IgD-negative memory B cell (primary cell): ENCODE results near the gene COL4A6. TPM values are rescaled to one million over a fixed set of nuclear protein-coding genes. Genes with fewer than 3 reads are reported as not detected.

ENCODE experiments used
- H3K27ac Mint-ChIP-seq, 3 donors: one replicate each; pipeline ENCODE4 v1.8.0; 2020 to 2022; ENCODE audit warnings: mild to moderate bottlenecking in 3 of 3, mixed read lengths in 3 of 3, moderate library complexity in 1 of 3
- H3K27me3 Mint-ChIP-seq: one replicate; pipeline ENCODE4 v1.8.0; 2021; ENCODE audit warnings: mixed read lengths
- H3K36me3 Mint-ChIP-seq: one replicate; pipeline ENCODE4 v1.8.0; 2020; ENCODE audit warnings: mild to moderate bottlenecking, mixed read lengths
- H3K4me1 Mint-ChIP-seq, 3 donors: one replicate each; pipeline ENCODE4 v1.8.0; 2020 to 2022; ENCODE audit warnings: mixed read lengths in 3 of 3, mild to moderate bottlenecking in 1 of 3
- H3K4me3 Mint-ChIP-seq, 4 donors: one replicate each; pipeline ENCODE4 v1.8.0; 2020 to 2022; ENCODE audit warnings: mild to moderate bottlenecking in 4 of 4, mixed read lengths in 4 of 4, moderate library complexity in 3 of 4
- H3K9me3 Mint-ChIP-seq, 3 donors: one replicate each; pipeline ENCODE4 v1.8.0; 2020 to 2021; ENCODE audit warnings: mixed read lengths in 3 of 3, mild to moderate bottlenecking in 1 of 3
- polyA plus RNA-seq: library from polyadenylated mRNA; unstranded; fragments of 300-500 nt; fragmentation: Illumina TruSeq; gene quantifications from one replicate; pipeline ENCODE4 v1.2.3, GENCODE V29; 2021

The COL4A6 gene
- polyA plus RNA-seq, 1 donor from 2014 or later: not detected

GRCh38 chrX:108323751-108324150 lies 114.5 kb downstream of the COL4A6 start:
- H3K4me1 Mint-ChIP-seq: no peaks in the 10 kb centered on the region
- peaks cover 2% of the 10 kb centered on the region for H3K27me3 Mint-ChIP-seq
- no peaks in the 10 kb centered on the region for H3K36me3 Mint-ChIP-seq
- H3K27ac Mint-ChIP-seq: no peak overlapping the region
- no peak overlapping the region for H3K4me3 Mint-ChIP-seq
- H3K9me3 Mint-ChIP-seq: no peaks in the 10 kb centered on the region

- Mint-ChIP-seq H3K9me3 (peaks cover 0 to under 1% (median 0%) of the 10 kb centered on the region in 3 donors), H3K27ac (no peak overlapping the region), H3K36me3 (no peaks in the 10 kb centered on the region), H3K4me3 (no peak overlapping the region), H3K27me3 (peaks cover 2% of the 10 kb centered on the region), H3K4me1 (no peaks in the 10 kb centered on the region)
Observed at GRCh38 chrX:108322234-108322633, 116.0 kb downstream of the COL4A6 start.

- H3K4me1 Mint-ChIP-seq: no peaks in the 10 kb centered on the region
- peaks cover 0 to 5% (median 3%) of the 10 kb centered on the region in 3 donors for H3K9me3 Mint-ChIP-seq
- no peak overlapping the region for H3K4me3 Mint-ChIP-seq
- H3K27ac Mint-ChIP-seq: no peak overlapping the region
- H3K36me3 Mint-ChIP-seq: no peaks in the 10 kb centered on the region
- H3K27me3 Mint-ChIP-seq: no peaks in the 10 kb centered on the region
Observed at GRCh38 chrX:108316456-108316855, 121.8 kb downstream of the COL4A6 start.

- no peak overlapping the region for H3K27ac Mint-ChIP-seq
- H3K36me3 Mint-ChIP-seq: no peaks in the 10 kb centered on the region
- peaks cover 0 to 6% (median 3%) of the 10 kb centered on the region in 3 donors for H3K9me3 Mint-ChIP-seq
- peaks cover 3% of the 10 kb centered on the region for H3K27me3 Mint-ChIP-seq
- no peak overlapping the region for H3K4me3 Mint-ChIP-seq
- no peaks in the 10 kb centered on the region for H3K4me1 Mint-ChIP-seq
Observed at GRCh38 chrX:108313669-108314068, 124.6 kb downstream of the COL4A6 start.

- Mint-ChIP-seq H3K4me3 (no peak overlapping the region), H3K27ac (no peak overlapping the region), H3K27me3 (peaks cover 3% of the 10 kb centered on the region), H3K36me3 (no peaks in the 10 kb centered on the region), H3K9me3 (peaks cover 0 to 6% (median 3%) of the 10 kb centered on the region in 3 donors), H3K4me1 (no peaks in the 10 kb centered on the region)
Observed at GRCh38 chrX:108312957-108313356, 125.3 kb downstream of the COL4A6 start.

GRCh38 chrX:108312011-108312410 lies 126.2 kb downstream of the COL4A6 start:
- Mint-ChIP-seq H3K27me3 (peaks cover 3% of the 10 kb centered on the region), H3K4me1 (no peaks in the 10 kb centered on the region), H3K36me3 (no peaks in the 10 kb centered on the region), H3K4me3 (no peak overlapping the region), H3K9me3 (peaks cover 0 to 3% (median under 1%) of the 10 kb centered on the region in 3 donors), H3K27ac (no peak overlapping the region)

GRCh38 chrX:108310506-108310905 lies 127.7 kb downstream of the COL4A6 start:
- peaks cover 0 to 2% (median 0%) of the 10 kb centered on the region in 3 donors for H3K9me3 Mint-ChIP-seq
- H3K27me3 Mint-ChIP-seq: peaks cover 3% of the 10 kb centered on the region
- no peaks in the 10 kb centered on the region for H3K36me3 Mint-ChIP-seq
- H3K27ac Mint-ChIP-seq: no peak overlapping the region
- no peak overlapping the region for H3K4me3 Mint-ChIP-seq
- no peaks in the 10 kb centered on the region for H3K4me1 Mint-ChIP-seq

GRCh38 chrX:108309144-108309543 lies 129.1 kb downstream of the COL4A6 start:
- Mint-ChIP-seq H3K27me3 (peaks cover 3% of the 10 kb centered on the region), H3K4me3 (no peak overlapping the region), H3K27ac (no peak overlapping the region), H3K36me3 (no peaks in the 10 kb centered on the region), H3K4me1 (no peaks in the 10 kb centered on the region), H3K9me3 (peaks cover 0 to 2% (median 0%) of the 10 kb centered on the region in 3 donors)

GRCh38 chrX:108307132-108308085 lies 130.8 kb downstream of the COL4A6 start:
- Mint-ChIP-seq H3K27me3 (peaks cover 6% of the 10 kb centered on the region), H3K9me3 (peaks cover 0 to 2% (median 0%) of the 10 kb centered on the region in 3 donors), H3K36me3 (no peaks in the 10 kb centered on the region), H3K27ac (no peak overlapping the region), H3K4me1 (no peaks in the 10 kb centered on the region), H3K4me3 (no peak overlapping the region)

GRCh38 chrX:108306086-108306485 lies 132.1 kb downstream of the COL4A6 start:
- H3K9me3 Mint-ChIP-seq: peaks cover 0 to 2% (median 0%) of the 10 kb centered on the region in 3 donors
- H3K4me3 Mint-ChIP-seq: no peak overlapping the region
- peaks cover 6% of the 10 kb centered on the region for H3K27me3 Mint-ChIP-seq
- H3K27ac Mint-ChIP-seq: no peak overlapping the region
- no peaks in the 10 kb centered on the region for H3K36me3 Mint-ChIP-seq
- H3K4me1 Mint-ChIP-seq: no peaks in the 10 kb centered on the region

- no peak overlapping the region for H3K4me3 Mint-ChIP-seq
- H3K36me3 Mint-ChIP-seq: no peaks in the 10 kb centered on the region
- peaks cover 0 to 2% (median 0%) of the 10 kb centered on the region in 3 donors for H3K9me3 Mint-ChIP-seq
- no peak overlapping the region for H3K27ac Mint-ChIP-seq
- H3K27me3 Mint-ChIP-seq: peaks cover 6% of the 10 kb centered on the region
- H3K4me1 Mint-ChIP-seq: no peaks in the 10 kb centered on the region
Observed at GRCh38 chrX:108304757-108305156, 133.5 kb downstream of the COL4A6 start.

GRCh38 chrX:108304210-108304609 lies 134.0 kb downstream of the COL4A6 start:
- Mint-ChIP-seq H3K27ac (no peak overlapping the region), H3K9me3 (peaks cover 0 to 2% (median 0%) of the 10 kb centered on the region in 3 donors), H3K4me3 (no peak overlapping the region), H3K4me1 (no peaks in the 10 kb centered on the region), H3K27me3 (peaks cover 6% of the 10 kb centered on the region), H3K36me3 (no peaks in the 10 kb centered on the region)

GRCh38 chrX:108303682-108304081 lies 134.5 kb downstream of the COL4A6 start:
- Mint-ChIP-seq H3K4me1 (no peaks in the 10 kb centered on the region), H3K4me3 (no peak overlapping the region), H3K36me3 (no peaks in the 10 kb centered on the region), H3K27ac (no peak overlapping the region), H3K9me3 (peaks cover 0 to under 1% (median 0%) of the 10 kb centered on the region in 3 donors), H3K27me3 (peaks cover 3% of the 10 kb centered on the region)

GRCh38 chrX:108299704-108300103 lies 138.5 kb downstream of the COL4A6 start:
- Mint-ChIP-seq H3K4me3 (no peak overlapping the region), H3K27me3 (peaks cover 3% of the 10 kb centered on the region), H3K4me1 (no peaks in the 10 kb centered on the region), H3K9me3 (peaks cover 0 to 1% (median 0%) of the 10 kb centered on the region in 3 donors), H3K27ac (no peak overlapping the region), H3K36me3 (no peaks in the 10 kb centered on the region)

GRCh38 chrX:108299101-108299591 lies 139.1 kb downstream of the COL4A6 start:
- H3K27me3 Mint-ChIP-seq: peaks cover 3% of the 10 kb centered on the region
- H3K4me1 Mint-ChIP-seq: no peaks in the 10 kb centered on the region
- no peaks in the 10 kb centered on the region for H3K36me3 Mint-ChIP-seq
- no peak overlapping the region for H3K4me3 Mint-ChIP-seq
- H3K27ac Mint-ChIP-seq: no peak overlapping the region
- H3K9me3 Mint-ChIP-seq: peaks cover 0 to 1% (median 0%) of the 10 kb centered on the region in 3 donors
